HG03558 (cell line): ENCODE results near the gene PRPF6.

Experiments used
- ATAC-seq: cut with Tn5 transposase; IDR thresholded peaks from one replicate; pipeline ENCODE4 v1.9.1; 2021; ENCODE audit warnings: moderate number of reproducible peaks; ENCODE audit not compliant: unreplicated experiment; ENCODE audit errors: extremely low read depth

Gene PRPF6

GRCh38 chr20:64044484-64045247, 63.7 kb downstream of the PRPF6 start:
- ATAC-seq: no peak

GRCh38 chr20:64045346-64046011, 64.5 kb downstream of the PRPF6 start:
- no peak for ATAC-seq

- no peak for ATAC-seq
Observed at GRCh38 chr20:64047046-64047389, 66.1 kb downstream of the PRPF6 start.

DNA sequence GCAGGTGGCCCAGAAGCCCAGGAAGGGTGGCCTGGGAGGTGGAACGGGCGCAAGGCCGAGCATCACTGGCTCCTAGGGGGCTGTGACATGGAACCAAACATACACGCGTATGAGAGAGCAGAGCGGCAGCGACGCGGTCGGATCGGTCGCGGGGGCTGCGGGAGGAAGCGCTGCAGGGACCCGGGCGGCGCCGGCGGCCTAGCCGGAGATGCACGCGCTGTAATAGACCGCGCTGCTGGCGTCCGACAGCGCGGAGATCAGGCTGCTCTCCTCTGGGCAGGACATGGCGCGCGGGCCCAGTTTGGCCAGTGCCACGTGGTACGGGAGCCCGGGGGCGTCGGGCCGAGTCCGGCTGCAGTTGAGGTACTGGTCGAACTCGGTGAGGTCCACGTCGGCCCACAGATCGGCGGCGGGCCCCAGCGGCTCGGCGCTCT, 67.1 kb downstream of the PRPF6 start:
- ATAC-seq: no peak

- no peak for ATAC-seq
Observed at GRCh38 chr20:64048402-64049044, 67.6 kb downstream of the PRPF6 start.

GRCh38 chr20:64049060-64049877, 68.3 kb downstream of the PRPF6 start, which contains the start of gene SOX18:
Gene SOX18, minus strand, starts transcription at chr20:64049639. Its CDS starts 123 bp downstream, at chr20:64049516.
- ATAC-seq: no peak

GRCh38 chr20:64049878-64050260, 68.9 kb downstream of the PRPF6 start:
- no peak for ATAC-seq

DNA sequence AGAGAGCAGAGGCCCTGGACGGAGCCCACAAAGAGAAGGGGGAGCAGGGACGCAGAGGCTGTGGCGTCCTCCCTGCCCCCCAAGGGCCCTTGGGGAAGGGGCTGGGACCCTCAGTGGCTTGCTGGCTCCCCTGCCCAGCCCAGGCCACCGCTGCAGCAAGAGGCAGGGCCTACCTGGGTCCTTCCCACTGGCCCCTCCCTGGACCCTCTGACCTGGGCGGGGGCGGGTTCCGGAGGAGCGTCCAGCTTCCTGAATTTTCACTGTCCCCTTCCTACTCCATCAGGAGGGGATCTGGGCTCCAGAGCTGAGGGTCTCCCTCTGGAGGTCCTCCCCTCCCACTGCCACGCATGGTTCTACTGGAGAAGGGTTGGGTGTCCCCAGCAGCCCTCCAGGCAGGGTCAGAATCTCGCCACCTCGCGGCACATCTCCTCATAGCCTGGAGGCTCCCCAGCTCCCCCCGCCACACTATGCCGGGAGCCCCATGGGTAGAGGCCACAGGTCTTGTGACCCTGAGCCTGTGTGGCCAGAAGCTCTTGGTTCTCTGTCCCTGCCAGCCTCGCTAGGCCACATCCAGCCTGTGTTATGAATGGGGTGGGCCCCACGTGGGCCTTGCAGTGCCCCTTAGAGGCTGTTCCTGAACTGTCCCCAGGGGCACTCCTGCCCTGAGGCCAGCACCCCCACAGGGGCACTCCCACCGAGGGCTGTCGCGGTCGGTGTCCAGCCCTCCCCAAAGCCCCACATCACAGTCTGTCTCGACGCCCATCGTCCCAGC, 69.5 kb downstream of the PRPF6 start:
- no peak for ATAC-seq

- ATAC-seq: no peak
Observed at GRCh38 chr20:64051033-64051452, 70.1 kb downstream of the PRPF6 start.

DNA sequence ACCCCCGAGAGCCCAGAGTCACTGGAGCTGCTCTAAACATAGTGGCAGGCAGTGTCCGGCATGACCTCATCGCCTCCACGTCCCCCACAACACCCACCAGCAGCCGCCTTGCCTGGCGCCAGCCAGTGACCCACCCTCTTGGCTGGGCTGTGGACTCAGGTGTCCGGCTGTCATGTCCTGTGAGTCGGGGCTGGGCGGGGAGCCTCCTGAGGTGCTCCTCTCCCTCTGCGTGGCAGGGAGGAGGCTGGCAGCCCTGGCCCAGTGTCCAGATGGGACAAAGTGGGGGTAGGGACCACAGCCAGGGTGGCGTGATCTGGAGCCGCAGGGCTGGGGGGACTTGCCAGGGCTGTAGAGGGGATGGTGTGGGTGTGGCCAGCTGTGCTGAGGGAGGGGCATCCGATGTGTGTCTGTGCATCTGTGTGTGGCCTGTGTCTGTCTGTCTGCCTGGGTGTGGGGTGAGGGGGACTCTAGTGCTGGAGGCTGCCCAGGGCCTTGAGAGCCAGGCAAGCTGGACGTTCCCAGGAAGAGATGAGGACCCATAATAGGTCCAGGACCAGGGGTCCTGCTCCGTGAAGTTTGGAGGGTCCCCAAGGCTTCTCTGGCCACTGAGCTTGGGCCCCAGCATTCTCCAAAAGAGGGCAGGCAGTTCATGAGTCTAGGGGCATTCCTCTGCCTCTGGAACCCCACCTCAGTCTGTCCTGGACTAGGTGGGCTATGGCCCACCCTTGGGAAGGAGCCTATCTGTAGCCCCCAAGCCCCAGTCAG, 70.8 kb downstream of the PRPF6 start:
- ATAC-seq: no peak

DNA sequence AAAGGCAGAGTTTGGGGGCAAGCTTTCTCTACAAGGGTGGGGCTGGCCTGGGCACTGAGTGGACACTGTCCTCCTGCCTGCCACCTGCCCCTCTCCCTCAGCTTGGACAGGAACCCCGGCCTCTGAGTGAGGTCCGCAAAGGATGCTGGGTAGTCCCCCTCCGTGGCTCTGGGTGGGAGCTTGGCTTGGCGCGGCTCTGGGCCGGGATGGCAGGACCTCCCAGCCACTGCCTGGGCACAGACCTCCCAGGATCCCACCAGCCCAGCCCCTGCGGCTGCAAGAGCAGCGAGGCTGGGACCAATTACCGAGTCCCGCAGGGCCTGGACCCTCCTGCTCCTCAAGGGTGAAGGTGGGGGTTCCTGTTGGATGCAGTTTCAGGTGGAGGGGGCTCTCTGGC, 71.4 kb downstream of the PRPF6 start:
- no peak for ATAC-seq

DNA sequence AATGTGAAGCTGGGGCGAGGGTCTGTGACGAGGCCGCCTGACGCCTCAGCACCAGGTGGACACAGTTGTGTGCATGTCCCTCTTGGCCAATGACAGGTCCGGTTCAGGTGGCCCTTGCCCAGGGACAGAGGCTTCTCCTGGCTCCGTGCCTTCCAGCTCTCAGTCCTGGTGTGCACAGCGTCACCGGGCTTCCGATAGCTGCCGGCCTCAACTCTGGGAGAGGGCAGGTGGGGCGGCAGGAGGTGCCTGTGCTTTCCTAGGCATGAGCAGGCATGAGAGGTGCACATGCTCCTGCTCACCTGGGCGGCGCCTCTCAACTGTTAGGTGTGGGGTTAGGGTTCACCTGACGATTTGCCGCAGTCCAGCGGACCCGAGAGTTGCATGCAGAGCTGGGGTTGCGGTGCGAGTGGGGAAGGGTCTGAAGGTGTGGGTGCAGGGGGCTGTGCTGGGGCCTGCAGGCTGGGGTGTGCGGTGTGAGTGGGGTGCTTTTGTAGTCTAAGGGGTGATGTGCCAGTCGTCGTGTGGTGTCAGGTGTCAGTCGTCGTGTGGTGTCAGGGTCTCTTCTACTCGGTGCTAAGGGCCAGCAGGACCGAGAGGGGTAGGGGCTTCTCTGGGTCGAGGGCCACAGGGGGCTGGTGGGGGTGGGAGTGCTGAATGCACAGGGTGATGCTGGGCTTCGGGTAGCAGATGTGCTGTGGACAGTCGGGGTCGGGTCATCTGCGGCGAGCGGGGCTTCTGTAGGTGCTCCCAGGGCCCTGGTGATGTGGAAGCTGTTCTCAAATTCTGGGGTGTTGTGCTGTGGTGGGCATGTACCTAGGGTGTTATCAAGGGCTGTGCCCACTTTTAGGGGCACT, 72.3 kb downstream of the PRPF6 start:
- ATAC-seq: no peak

GRCh38 chr20:64053841-64054661, 73.1 kb downstream of the PRPF6 start:
- no peak for ATAC-seq

DNA sequence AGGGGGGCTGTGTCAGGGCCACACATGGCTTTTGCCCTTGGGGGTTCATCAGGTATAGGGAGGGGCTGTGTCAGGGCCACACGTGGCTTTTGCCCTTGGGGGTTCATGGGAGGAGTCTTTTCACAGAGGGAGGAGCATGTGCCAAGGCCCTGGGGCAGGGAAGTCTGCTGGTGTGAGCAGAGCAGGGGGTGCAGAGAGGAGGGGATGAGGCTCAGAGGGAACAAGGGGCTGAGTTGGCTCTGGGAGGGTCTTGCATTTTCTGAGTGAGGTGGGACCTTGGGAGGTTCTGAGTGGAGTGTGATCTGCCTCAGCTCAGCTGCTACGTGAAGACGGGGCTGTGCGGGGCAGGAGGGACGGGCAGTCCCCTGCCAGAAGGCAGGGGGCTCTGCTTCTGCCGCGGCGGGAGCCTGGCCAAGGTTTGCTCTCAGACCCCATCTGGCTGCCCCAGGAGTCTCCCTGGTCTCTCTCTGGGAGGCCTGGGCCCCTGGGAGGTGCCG, 74.5 kb downstream of the PRPF6 start:
- no peak for ATAC-seq

GRCh38 chr20:64055893-64056638, 75.1 kb downstream of the PRPF6 start:
- no peak for ATAC-seq

DNA sequence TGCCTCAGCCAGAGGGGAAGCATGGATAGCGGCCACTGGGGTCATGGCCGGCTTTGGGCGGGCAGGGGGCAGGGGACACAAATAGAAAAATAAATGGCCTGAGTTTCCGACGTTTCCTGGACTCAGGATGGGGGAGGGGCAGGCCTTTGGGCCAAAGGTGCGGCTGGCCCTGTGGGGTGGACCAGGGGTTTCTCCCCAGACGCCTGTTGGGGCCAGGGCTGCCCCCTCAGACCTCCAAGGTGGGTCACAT, 75.6 kb downstream of the PRPF6 start:
- no peak for ATAC-seq
